Measurements from ENCODE around the gene RRAGD.

The RRAGD gene

DNA sequence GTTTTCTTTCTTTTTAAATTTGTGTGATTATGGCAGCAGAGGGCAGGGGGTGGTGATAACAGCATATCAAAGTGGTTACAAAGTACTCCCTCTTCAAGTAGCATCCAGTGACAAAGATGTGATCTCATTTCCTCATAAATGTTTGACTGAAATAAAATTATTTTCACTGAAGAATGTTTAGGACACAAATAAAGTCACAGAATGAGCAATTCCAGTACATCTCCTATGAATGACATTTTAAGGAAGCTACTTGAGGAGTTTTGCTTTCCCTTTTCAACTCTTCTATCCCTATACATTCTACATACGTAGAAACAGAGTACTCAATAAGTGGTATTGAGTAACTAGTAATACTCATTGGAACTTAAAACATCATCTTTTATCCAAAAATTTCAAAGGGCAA, 83.1 kb downstream of the RRAGD start:
- no peak for DNase-seq

- no peak for DNase-seq
Measured at GRCh38 chr6:89324304-89324703, 87.8 kb downstream of the RRAGD start.

DNA sequence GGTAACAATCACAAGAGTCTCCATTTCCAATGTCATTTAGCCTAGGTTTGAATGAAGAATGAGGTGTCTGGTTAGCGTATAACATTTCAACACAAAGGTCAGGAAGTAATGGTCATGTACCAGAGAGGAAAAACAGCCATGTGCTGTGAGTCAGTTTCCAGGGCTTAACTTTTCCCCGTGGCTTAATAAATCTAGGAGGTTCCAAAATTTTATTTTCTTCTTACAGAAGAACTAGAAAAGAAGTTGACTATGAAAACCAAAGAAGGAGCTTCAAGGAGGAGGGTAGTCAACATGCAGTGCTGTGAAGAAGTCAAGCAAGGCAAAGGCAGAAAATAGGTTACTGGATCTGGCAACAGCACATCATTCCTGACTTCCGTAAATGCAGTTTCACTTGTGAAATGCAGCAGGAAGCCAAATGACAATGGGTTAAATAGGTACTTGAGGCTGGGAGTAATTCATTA, 88.5 kb downstream of the RRAGD start:
- no peak for DNase-seq

DNA sequence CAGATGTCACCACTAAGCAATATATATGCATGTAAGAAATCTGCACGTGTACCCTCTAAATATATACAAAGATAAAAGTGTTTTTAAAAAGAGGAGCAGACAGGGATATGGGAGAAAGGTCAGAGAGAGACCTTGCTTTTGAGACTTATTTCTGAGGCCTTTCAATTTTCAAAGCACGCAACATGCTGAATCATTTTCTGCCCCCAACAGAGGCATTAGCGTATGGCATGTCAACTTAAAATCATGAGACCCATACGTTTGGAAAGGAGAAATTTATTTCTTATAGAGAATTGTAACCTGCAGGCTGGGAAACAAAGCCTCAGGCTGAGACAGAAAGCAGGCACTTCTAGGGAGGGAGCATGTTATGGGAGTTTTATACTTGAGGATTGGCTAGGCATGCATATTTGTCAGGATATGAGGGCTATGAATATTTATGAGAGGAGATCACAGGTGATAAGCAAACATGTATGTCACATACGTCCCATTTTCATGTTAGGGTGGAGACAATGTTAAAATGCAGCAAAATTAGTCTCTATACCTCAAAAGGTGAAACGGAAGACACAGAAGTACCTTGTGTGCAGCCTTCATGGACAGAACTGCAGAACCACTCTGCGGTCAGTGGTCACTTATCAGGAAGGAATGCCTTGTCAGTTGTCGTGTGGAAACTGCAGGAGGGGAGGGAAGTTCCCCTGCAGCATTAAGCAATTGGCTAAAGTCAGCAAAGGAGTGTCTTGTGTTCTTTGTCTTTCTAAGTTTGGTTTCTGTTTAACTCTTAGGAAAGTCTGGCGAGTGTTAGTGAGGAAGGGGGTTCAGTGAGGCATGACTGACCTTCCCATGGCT, 90.7 kb downstream of the RRAGD start:
- no peak for DNase-seq

DNA sequence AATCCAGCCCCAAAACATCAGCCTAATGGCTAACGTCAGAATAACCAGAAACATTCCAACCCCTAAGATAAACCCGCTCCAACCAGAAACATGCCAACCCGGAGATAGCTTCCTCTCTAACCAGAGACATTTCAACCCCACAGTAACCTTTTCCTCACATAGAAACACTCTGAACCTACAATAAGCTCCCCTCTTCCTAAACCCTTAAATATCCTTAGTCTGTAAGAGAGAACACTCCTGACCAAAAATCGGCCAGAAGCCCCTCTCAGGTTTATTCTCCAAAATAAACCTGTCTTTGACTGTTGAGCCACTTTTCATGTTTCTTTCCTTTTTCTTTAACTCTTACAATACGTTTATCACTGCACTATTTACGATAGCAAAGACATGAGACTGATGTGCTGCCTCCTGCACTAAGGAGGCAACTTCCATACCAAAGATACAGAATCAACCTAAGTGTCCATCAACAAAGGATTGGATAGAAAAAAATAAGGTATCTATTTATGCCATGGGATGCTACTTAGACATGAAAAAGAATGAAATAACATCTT, 92.0 kb downstream of the RRAGD start:
- no peak for DNase-seq

- DNase-seq = no peak
Measured at GRCh38 chr6:89317067-89317466, 95.0 kb downstream of the RRAGD start.

- no peak for DNase-seq
Measured at GRCh38 chr6:89315249-89315885, 96.7 kb downstream of the RRAGD start, which contains the start of gene GABRR2. TSS of gene GABRR2 (minus strand) at chr6:89315299. CDS start at chr6:89315165, 134 bp downstream.

- DNase-seq = no peak
Measured at GRCh38 chr6:89314692-89315091, 97.4 kb downstream of the RRAGD start.
